H9 (cell line): Measurements from ENCODE around the gene INVS. TPM values are rescaled to one million over a fixed set of nuclear protein-coding genes. Genes with fewer than 3 reads are reported as not detected.

Source experiments
- DNase-seq: peaks from one replicate; pipeline ENCODE4 v3.0.0-alpha.2; 2017
- H2AFZ ChIP-seq: one replicate; pipeline ENCODE4 v1.6.1; 2013; ENCODE audit warnings: mild to moderate bottlenecking, low read length, control low read depth, moderate library complexity
- H2AK5ac ChIP-seq: 2 replicates; pipeline ENCODE4 v1.6.1; 2013; ENCODE audit warnings: low read length, control low read depth, mixed read lengths; ENCODE audit not compliant: insufficient read length
- H2BK120ac ChIP-seq: one replicate; pipeline ENCODE4 v1.6.1; 2013; ENCODE audit warnings: low read depth, mild to moderate bottlenecking, low read length, control low read depth, inconsistent platforms; ENCODE audit not compliant: poor library complexity, severe bottlenecking
- H2BK12ac ChIP-seq: 2 replicates; pipeline ENCODE4 v1.6.1; 2013; ENCODE audit warnings: low read length, control low read depth, mixed read lengths, low read depth; ENCODE audit not compliant: insufficient read length
- H2BK15ac ChIP-seq: 2 replicates; pipeline ENCODE4 v1.6.1; 2013; ENCODE audit warnings: low read depth, low read length, control low read depth
- H2BK20ac ChIP-seq: one replicate; pipeline ENCODE4 v1.6.1; 2013; ENCODE audit warnings: low read depth, mild to moderate bottlenecking, low read length, control low read depth, inconsistent platforms; ENCODE audit not compliant: poor library complexity, severe bottlenecking
- H2BK5ac ChIP-seq: 2 replicates; pipeline ENCODE4 v1.6.1; 2013; ENCODE audit warnings: low read length, control low read depth, mixed read lengths; ENCODE audit not compliant: insufficient read length
- H3K14ac ChIP-seq: 2 replicates; pipeline ENCODE4 v1.6.1; 2013; ENCODE audit warnings: low read length, control low read depth; ENCODE audit not compliant: insufficient read depth
- H3K18ac ChIP-seq: 2 replicates; pipeline ENCODE4 v1.6.1; 2013; ENCODE audit warnings: low read depth, mild to moderate bottlenecking, mixed read lengths, low read length, control low read depth; ENCODE audit not compliant: insufficient read length
- H3K23ac ChIP-seq: 2 replicates; pipeline ENCODE4 v1.6.1; 2013; ENCODE audit warnings: low read length, control low read depth, mixed read lengths, low read depth; ENCODE audit not compliant: insufficient read length
- H3K23me2 ChIP-seq: 2 replicates; pipeline ENCODE4 v1.6.1; 2013; ENCODE audit warnings: low read depth, mild to moderate bottlenecking, mixed read lengths, low read length, control low read depth; ENCODE audit not compliant: insufficient read length, poor library complexity, severe bottlenecking
- H3K27ac ChIP-seq: 2 replicates; pipeline ENCODE4 v1.5.1; 2013; ENCODE audit warnings: low read length, control low read depth, mixed read lengths, low read depth; ENCODE audit not compliant: insufficient read length
- H3K27me3 ChIP-seq: 2 replicates; pipeline ENCODE4 v1.6.1; 2013; ENCODE audit warnings: low read length, control low read depth, inconsistent platforms; ENCODE audit not compliant: insufficient read depth
- H3K4ac ChIP-seq: 2 replicates; pipeline ENCODE4 v1.6.1; 2013; ENCODE audit warnings: low read depth, mild to moderate bottlenecking, control low read depth, inconsistent platforms, low read length, moderate library complexity
- H3K4me1 ChIP-seq: 2 replicates; pipeline ENCODE4 v1.6.1; 2013; ENCODE audit warnings: low read length, control low read depth, inconsistent platforms; ENCODE audit not compliant: insufficient read depth
- H3K4me2 ChIP-seq: 2 replicates; pipeline ENCODE4 v1.6.1; 2013; ENCODE audit warnings: low read length, control low read depth, mixed read lengths; ENCODE audit not compliant: insufficient read length, insufficient read depth
- H3K56ac ChIP-seq: 2 replicates; pipeline ENCODE4 v1.6.1; 2013; ENCODE audit warnings: low read depth, mild to moderate bottlenecking, mixed read lengths, low read length, control low read depth; ENCODE audit not compliant: insufficient read length
- H3K79me1 ChIP-seq: 2 replicates; pipeline ENCODE4 v1.6.1; 2013; ENCODE audit warnings: low read depth, mild to moderate bottlenecking, moderate library complexity, low read length, control low read depth, inconsistent platforms; ENCODE audit not compliant: insufficient read depth, poor library complexity, severe bottlenecking
- H3K79me2 ChIP-seq: 2 replicates; pipeline ENCODE4 v1.6.1; 2013; ENCODE audit warnings: low read length, control low read depth, inconsistent platforms; ENCODE audit not compliant: insufficient read depth
- H3K9ac ChIP-seq: 2 replicates; pipeline ENCODE4 v1.6.1; 2013; ENCODE audit warnings: low read length, control low read depth, mixed read lengths; ENCODE audit not compliant: insufficient read length; ENCODE audit errors: extremely low read depth
- H3K9me3 ChIP-seq: one replicate; pipeline ENCODE4 v1.6.1; 2013; ENCODE audit warnings: low read depth, low read length, inconsistent platforms; ENCODE audit not compliant: control insufficient read depth
- H3T11ph ChIP-seq: one replicate; pipeline ENCODE4 v1.6.1; 2013; ENCODE audit warnings: mild to moderate bottlenecking, low read length, control low read depth, inconsistent platforms
- H4K20me1 ChIP-seq: one replicate; pipeline ENCODE4 v1.6.1; 2013; ENCODE audit not compliant: control insufficient read depth, insufficient read length, insufficient read depth
- H4K5ac ChIP-seq: 2 replicates; pipeline ENCODE4 v1.6.1; 2013; ENCODE audit warnings: low read depth, mild to moderate bottlenecking, mixed read lengths, low read length, control low read depth; ENCODE audit not compliant: insufficient read length
- H4K8ac ChIP-seq: replicated peaks from 2 replicates; pipeline ENCODE4 v1.6.1; 2013; ENCODE audit warnings: low read length, control low read depth, mixed read lengths, low read depth; ENCODE audit not compliant: insufficient read length
- H4K91ac ChIP-seq: 2 replicates; pipeline ENCODE4 v1.6.1; 2013; ENCODE audit warnings: low read depth, mild to moderate bottlenecking, moderate library complexity, mixed read lengths, low read length, control low read depth; ENCODE audit not compliant: insufficient read length
- H3K27ac Mint-ChIP-seq, 3 experiments: 2 replicates in 2 of 3; 3 replicates in 1 of 3; pipeline ENCODE4 v1.8.0; 2020 to 2021; ENCODE audit warnings: mixed read lengths in 3 of 3, mild to moderate bottlenecking in 1 of 3, moderate library complexity in 1 of 3
- H3K27me3 Mint-ChIP-seq: 2 replicates; pipeline ENCODE4 v1.8.0; 2021; ENCODE audit warnings: low read depth, mild to moderate bottlenecking, moderate library complexity, mixed read lengths
- H3K36me3 Mint-ChIP-seq, 3 experiments: 2 replicates in 2 of 3; 3 replicates in 1 of 3; pipeline ENCODE4 v1.8.0; 2020 to 2021; ENCODE audit warnings: low read depth in 3 of 3, mixed read lengths in 3 of 3; ENCODE audit not compliant: insufficient read depth in 1 of 3
- H3K4me1 Mint-ChIP-seq, 2 experiments: 2 replicates each; pipeline ENCODE4 v1.8.0; 2020; ENCODE audit warnings: mixed read lengths in 2 of 2
- H3K4me3 Mint-ChIP-seq, 2 experiments: 2 replicates in 1 of 2; 3 replicates in 1 of 2; pipeline ENCODE4 v1.8.0; 2020 to 2021; ENCODE audit warnings: mild to moderate bottlenecking in 2 of 2, mixed read lengths in 2 of 2, moderate library complexity in 1 of 2
- H3K9me3 Mint-ChIP-seq, 2 experiments: 2 replicates in 1 of 2; 3 replicates in 1 of 2; pipeline ENCODE4 v1.8.0; 2020; ENCODE audit warnings: mild to moderate bottlenecking in 2 of 2, mixed read lengths in 2 of 2, moderate library complexity in 1 of 2
- WGBS: extraction: QIAGEN DNeasy Blood & Tissue Kit; methylation state at CpG from one replicate; pipeline ENCODE4 v1.1.7; 2013; ENCODE audit warnings: missing lambda C conversion rate, low lambda C conversion rate, mixed read lengths; ENCODE audit not compliant: insufficient read length; ENCODE audit errors: extremely low coverage; 5-methylcytosine and 5-hydroxymethylcytosine counted together
- total RNA-seq: library from RNA; stranded (reverse); gene quantifications from 2 replicates; pipeline ENCODE4 v1.2.1, GENCODE V29; 2021
- TF ChIP-seq, protein P1 (sequence below): fragments of 200-600 bp; sonication (generic); conservative IDR thresholded peaks from 3 replicates; pipeline ENCODE4 v1.8.0; 2021; ENCODE audit warnings: antibody characterized with exemption, mild to moderate bottlenecking

The INVS gene
- total RNA-seq, 1 experiment from 2014 or later, result 7.5 TPM

DNA sequence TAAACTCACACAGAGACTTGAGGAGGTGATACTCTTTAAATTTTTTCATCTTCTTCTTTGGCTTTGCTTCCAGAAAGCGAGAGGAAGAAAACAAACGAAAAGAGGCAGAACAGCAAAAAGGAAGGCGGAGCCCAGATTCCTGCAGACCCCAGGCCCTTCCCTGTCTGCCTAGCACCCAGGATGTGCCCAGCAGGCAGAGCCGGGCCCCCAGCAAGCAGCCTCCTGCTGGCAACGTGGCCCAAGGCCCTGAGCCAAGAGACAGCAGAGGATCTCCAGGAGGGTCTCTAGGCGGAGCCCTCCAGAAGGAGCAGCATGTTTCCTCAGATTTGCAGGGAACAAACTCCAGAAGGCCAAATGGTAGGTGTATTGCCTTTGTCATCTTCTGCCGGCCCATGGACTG lies 185.2 kb downstream of the INVS start:
- Histone ChIP-seq H3T11ph (no peak overlapping the region), H3K27ac (no peak overlapping the region), H4K20me1 (no peaks in the 10 kb centered on the region), H3K4me2 (no peak overlapping the region), H2AFZ (no peak overlapping the region), H3K18ac (no peak overlapping the region), H2AK5ac (no peak overlapping the region), H3K14ac (no peak overlapping the region), H3K27me3 (no peaks in the 10 kb centered on the region), H3K23ac (no peak overlapping the region), H3K56ac (no peak overlapping the region), H3K23me2 (no peaks in the 10 kb centered on the region), H2BK120ac (no peak overlapping the region), H2BK5ac (no peak overlapping the region), H2BK20ac (no peak overlapping the region), H2BK15ac (no peak overlapping the region), H3K79me1 (no peaks in the 10 kb centered on the region), H4K8ac (no peak overlapping the region), H3K9ac (no peak overlapping the region), H3K4me1 (no peaks in the 10 kb centered on the region), H3K4ac (no peak overlapping the region), H3K79me2 (no peaks in the 10 kb centered on the region), H4K91ac (no peak overlapping the region), H4K5ac (no peak overlapping the region), H3K9me3 (no peaks in the 10 kb centered on the region), H2BK12ac (no peak overlapping the region)
- Mint-ChIP-seq H3K9me3 (peaks cover 7 to 12% of the 10 kb centered on the region in 2 experiments; a peak in 2 of 5 replicates), H3K36me3 (peaks cover 29 to 43% (median 37%) of the 10 kb centered on the region in 3 experiments), H3K27ac (no peak overlapping the region), H3K4me3 (no peak overlapping the region), H3K27me3 (no peaks in the 10 kb centered on the region), H3K4me1 (no peaks in the 10 kb centered on the region)
- no peak for DNase-seq
- TF ChIP-seq, protein P1, sequence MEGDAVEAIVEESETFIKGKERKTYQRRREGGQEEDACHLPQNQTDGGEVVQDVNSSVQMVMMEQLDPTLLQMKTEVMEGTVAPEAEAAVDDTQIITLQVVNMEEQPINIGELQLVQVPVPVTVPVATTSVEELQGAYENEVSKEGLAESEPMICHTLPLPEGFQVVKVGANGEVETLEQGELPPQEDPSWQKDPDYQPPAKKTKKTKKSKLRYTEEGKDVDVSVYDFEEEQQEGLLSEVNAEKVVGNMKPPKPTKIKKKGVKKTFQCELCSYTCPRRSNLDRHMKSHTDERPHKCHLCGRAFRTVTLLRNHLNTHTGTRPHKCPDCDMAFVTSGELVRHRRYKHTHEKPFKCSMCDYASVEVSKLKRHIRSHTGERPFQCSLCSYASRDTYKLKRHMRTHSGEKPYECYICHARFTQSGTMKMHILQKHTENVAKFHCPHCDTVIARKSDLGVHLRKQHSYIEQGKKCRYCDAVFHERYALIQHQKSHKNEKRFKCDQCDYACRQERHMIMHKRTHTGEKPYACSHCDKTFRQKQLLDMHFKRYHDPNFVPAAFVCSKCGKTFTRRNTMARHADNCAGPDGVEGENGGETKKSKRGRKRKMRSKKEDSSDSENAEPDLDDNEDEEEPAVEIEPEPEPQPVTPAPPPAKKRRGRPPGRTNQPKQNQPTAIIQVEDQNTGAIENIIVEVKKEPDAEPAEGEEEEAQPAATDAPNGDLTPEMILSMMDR, result no peak
- WGBS, result no CpG with 5 or more reads among the region's 7 CpGs
